NOMO-1 treated with dmso at 0.1 percent for 144 hours (cell line): ENCODE measurements around the gene OXNAD1.

Experiments used
- DNase-seq: peaks from one replicate; lab custom pipeline; 2025; ENCODE audit not compliant: unreplicated experiment; lab: John Stamatoyannopoulos, UW

OXNAD1 gene

GRCh38 chr3:16352428-16352827, 87.4 kb downstream of the OXNAD1 start:
- DNase-seq = no peak

DNA sequence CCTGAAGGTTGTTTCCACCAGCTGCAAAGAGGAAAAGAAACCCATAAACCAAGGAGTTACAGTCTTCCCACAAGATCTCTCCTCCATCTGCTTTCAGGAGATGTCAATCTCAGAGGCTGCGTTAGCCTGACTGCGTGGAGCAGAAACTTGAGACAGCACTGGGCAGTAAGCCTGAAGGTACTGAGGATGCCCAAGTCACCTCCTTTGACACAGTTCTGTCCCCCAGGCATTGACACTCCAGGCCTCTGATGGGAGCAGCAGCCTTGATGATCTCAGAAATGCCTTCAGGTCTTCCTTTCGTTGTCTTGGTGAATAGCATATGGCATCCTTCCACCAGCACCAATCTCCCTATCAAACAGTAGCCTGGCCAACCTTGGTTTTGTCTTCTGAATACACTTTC, 89.3 kb downstream of the OXNAD1 start:
- DNase-seq = no peak
